Measurements from ENCODE around the gene BLTP2.
"Not testable (repeated sequence)": the region's sequence is repeated elsewhere in the genome, so short reads cannot be mapped to it uniquely, and the experiment has no call there.

BLTP2 gene

GRCh38 chr17:28646039-28646754 is 1.2 kb upstream of the BLTP2 start:
- no peak for DNase-seq (ENCODE audit: low read depth)

DNA sequence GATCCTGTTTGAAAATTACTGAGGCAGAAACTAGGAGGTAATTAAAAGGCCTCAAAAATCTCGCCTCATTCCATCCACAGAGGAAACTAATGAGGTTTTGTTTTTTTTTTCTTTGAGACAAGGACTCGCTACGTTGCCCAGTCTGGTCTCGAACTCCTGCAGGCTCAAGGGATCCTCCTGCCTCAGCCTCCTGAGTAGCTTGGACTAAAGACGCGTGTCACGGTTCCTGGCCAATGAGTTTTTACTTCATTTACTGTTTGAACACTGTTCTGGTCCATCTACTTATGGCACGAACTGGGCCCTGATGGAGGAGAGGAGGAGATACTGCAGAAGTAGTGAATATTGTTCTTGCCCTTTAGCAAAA is 600 bp upstream of the BLTP2 start:
- DNase-seq (ENCODE audit: low read depth): no peak

- peak; percentile 16 for DNase-seq (ENCODE audit: low read depth)
Observed at GRCh38 chr17:28643983-28644786, 773 bp downstream of the BLTP2 start.

GRCh38 chr17:28641579-28641978 is 3.4 kb downstream of the BLTP2 start:
- no peak for DNase-seq (ENCODE audit: low read depth)

DNA sequence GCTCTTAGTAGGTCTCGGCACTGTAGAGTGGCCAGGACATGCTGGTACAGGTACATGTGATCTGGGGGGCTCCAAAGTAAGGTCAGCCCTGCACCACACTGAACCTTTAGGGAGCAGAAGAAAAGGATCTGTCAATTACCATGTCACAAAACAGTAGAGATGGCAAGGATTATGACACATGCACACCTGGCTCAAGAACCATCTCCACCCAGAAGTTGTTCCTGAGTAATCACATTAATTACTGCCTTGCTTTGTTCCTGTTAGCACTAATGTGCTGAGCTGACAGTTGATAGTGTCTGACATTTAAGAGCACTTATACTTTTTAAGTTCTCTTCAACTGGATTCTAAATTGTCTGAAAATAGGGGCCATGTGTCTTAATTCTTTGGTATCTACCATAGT is 9.5 kb downstream of the BLTP2 start:
- no peak for DNase-seq (ENCODE audit: low read depth)

- no peak for DNase-seq (ENCODE audit: low read depth)
Observed at GRCh38 chr17:28634206-28634865, 10.6 kb downstream of the BLTP2 start.

DNA sequence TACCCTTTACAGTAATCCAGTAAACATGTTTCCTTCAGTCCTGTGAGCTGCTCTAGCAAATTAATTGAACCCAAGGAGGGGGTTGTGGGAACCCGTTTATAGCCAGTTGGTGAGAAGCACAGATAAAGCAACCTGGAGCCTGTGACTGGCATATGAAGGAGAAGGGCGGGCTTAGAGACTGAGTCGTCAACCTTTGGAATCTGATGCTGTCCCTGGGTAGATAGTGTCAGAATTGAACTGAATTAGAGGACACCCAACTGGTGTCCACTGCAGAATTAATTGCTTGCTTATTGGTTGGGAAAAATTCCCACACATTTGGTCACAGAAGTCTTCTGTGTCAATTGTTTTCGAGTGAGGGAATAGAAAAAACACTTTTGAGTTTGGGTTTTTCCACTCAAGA is 18.1 kb downstream of the BLTP2 start:
- no peak for DNase-seq (ENCODE audit: low read depth)

DNA sequence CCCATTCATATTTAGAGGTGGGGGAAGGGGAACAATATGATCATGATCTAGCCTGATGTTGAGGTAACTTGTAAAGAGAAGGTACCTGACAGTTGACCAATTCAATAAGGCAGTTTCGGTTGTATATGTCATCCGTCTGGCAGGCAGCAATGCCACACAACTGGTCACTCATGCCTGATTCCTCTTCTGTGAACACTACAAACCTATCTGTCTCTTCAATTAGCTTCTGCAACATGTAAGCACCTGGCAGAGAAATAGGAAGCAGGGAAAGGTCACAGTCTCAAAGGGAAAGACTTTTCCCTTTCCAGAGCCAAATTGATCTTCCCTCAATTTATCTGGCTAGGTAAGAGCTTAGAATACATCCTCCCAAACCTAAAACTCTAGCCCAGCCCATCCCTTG is 20.8 kb downstream of the BLTP2 start:
- DNase-seq (ENCODE audit: low read depth): no peak

- no peak for DNase-seq (ENCODE audit: low read depth)
Observed at GRCh38 chr17:28623696-28624095, 21.3 kb downstream of the BLTP2 start.

DNA sequence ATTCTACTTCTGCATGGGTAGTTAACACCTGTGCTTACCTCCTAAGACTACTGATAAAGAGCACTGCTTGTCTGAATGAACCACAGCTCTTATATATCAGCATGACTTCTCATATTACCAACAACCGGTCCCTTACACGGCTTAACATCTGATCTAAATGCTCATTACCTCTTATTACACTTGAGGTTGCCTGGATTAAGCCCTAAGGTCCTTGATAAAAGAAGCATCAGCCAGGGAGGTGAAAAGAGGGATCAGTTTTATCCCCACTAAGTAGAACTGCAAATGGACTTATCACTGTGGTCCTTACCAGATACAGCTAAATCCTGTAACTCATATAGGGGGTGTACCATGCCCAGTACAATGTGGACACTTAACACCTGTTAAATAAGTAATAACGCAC is 22.8 kb downstream of the BLTP2 start:
- no peak for DNase-seq (ENCODE audit: low read depth)

DNA sequence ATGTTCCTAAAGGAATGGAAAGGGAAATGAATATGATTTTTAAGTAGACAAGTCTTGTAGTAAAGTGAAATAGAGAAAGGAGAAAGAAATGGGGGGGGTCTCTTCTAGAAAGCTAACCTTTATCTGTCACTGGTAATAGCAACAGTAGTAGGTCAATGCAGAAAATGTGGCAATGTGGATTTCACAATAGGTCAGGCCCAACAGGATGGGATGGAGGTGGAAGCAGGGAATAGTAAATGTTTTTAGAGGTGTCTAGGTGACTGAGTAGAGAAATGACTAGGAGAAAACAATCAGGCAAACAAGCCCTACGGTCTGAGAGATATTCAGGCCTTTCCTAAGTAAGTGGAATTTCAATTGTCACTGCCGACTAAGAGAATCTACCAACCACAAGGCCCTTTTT is 24.9 kb downstream of the BLTP2 start:
- DNase-seq (ENCODE audit: low read depth): no peak

DNA sequence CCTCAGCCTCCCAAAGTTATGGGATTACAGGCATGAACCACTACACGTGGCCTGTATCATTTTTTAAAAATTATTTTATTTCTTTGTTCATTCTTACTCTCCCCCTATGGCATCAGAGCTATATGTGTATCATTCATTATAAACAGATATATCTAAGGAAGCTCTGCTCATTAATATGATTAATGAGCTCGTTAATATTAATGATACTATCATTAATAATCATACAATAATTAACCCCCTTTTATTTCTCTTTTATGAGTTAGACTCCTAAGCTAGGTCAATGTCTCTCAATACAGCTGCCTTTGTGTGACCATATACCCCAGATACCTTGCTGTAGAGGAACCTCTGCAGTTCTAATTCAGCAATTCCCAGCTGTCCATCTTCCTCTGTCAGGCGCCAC is 26.5 kb downstream of the BLTP2 start:
- DNase-seq (ENCODE audit: low read depth): no peak

- no peak for DNase-seq (ENCODE audit: low read depth)
Observed at GRCh38 chr17:28616281-28616680, 28.7 kb downstream of the BLTP2 start.

GRCh38 chr17:28615260-28615940 is 29.6 kb downstream of the BLTP2 start:
- DNase-seq (ENCODE audit: low read depth): no peak

GRCh38 chr17:28613931-28614381 is 31.0 kb downstream of the BLTP2 start, which contains the start of gene RSKR:
RSKR (minus strand) TSS chr17:28614185; CDS start chr17:28614161, 24 bp downstream.
- DNase-seq (ENCODE audit: low read depth): no peak

- DNase-seq (ENCODE audit: low read depth): no peak
Observed at GRCh38 chr17:28612936-28613872, 31.8 kb downstream of the BLTP2 start.

DNA sequence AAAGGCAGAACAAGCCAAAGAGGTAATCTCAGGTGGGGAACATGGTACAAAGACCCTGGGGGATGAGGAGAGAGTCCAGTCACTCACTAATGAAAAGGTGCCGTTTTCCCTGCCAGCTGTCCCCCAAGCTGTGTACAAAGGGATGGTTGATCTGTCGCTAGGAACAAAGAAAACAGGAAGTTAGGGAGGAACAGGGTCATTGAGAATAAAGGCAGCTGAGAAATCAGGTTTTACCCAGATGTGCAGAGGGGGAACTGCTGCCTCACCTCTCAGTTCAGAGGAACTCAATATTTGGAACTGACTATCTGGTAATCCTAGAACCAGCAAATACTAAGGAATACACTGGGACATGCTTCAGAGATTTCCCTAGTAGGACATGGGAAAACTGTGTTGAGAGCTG is 32.4 kb downstream of the BLTP2 start:
- no peak for DNase-seq (ENCODE audit: low read depth)

DNA sequence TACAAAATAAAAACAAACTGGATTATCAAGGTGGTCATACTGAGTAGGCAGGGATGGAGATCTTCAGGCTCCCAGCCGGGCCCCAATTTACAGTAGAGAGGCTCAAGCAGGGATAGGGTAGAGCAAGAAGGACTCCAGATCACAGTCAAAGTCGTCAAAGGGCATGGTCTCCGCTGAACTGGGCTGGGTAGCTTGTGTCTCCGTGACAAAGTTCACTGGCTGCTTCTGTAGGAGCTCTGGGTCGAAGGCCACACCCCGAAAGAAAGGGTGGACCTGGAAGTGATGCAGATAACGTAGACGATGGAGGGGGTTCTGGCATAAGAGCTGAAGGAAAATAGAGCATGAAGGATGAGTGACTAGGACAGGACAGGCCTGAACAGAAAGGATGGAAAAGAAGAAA is 34.6 kb downstream of the BLTP2 start:
- no peak for DNase-seq (ENCODE audit: low read depth)

DNA sequence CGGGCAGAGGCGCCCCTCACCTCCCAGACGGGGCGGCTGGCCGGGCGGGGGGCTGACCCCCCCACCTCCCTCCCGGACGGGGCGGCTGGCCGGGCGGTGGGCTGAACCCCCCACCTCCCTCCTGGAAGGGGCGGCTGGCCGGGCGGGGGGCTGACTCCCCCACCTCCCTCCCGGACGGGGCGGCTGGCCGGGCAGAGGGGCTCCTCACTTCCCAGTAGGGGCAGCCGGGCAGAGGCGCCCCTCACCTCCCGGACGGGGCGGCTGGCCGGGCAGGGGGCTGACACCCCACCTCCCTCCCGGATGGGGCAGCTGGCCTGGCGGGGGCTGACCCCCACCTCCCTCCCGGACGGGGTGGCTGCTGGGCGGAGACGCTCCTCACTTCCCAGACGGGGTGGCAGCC is 40.9 kb downstream of the BLTP2 start:
- not testable (repeated sequence) for DNase-seq (ENCODE audit: low read depth)

GRCh38 chr17:28599311-28600184 is 45.4 kb downstream of the BLTP2 start:
- DNase-seq (ENCODE audit: low read depth): peak; percentile 65

Measured in GM04504 (cell line).